Smooth muscle cell (in vitro differentiated cells): ENCODE measurements around the gene LZTR1. TPM values are rescaled to one million over a fixed set of nuclear protein-coding genes. Genes with fewer than 3 reads are reported as not detected.

ENCODE experiments used
- DNase-seq: peaks from one replicate; lab custom pipeline; 2025; ENCODE audit not compliant: unreplicated experiment; lab: John Stamatoyannopoulos, UW
- H2AFZ ChIP-seq: fragments of 200-600 bp; sonication (generic); 2 replicates; pipeline ENCODE4 v1.6.0; 2016; ENCODE audit warnings: antibody characterized with exemption, low read depth, mild to moderate bottlenecking
- H3F3A ChIP-seq: fragments of 200-600 bp; sonication (generic); 2 replicates; pipeline ENCODE4 v1.6.0; 2017; ENCODE audit warnings: antibody characterized with exemption, low read depth
- H3K27ac ChIP-seq: fragments of 200-600 bp; sonication (generic); 2 replicates; pipeline ENCODE4 v1.5.1; 2016; ENCODE audit warnings: low read depth, mild to moderate bottlenecking
- H3K27me3 ChIP-seq: fragments of 200-600 bp; sonication (generic); 2 replicates; pipeline ENCODE4 v1.6.1; 2016; ENCODE audit warnings: low read depth, mild to moderate bottlenecking
- H3K36me3 ChIP-seq: fragments of 200-600 bp; sonication (generic); 2 replicates; pipeline ENCODE4 v1.5.1; 2016; ENCODE audit warnings: low read depth
- H3K4me1 ChIP-seq: fragments of 200-600 bp; sonication (generic); 2 replicates; pipeline ENCODE4 v1.5.1; 2016; ENCODE audit warnings: low read depth
- H3K4me2 ChIP-seq: fragments of 200-600 bp; sonication (generic); 2 replicates; pipeline ENCODE4 v1.6.0; 2016; ENCODE audit warnings: mild to moderate bottlenecking
- H3K4me3 ChIP-seq: fragments of 200-600 bp; sonication (generic); 2 replicates; pipeline ENCODE4 v1.5.1; 2016; ENCODE audit warnings: mild to moderate bottlenecking
- H3K79me2 ChIP-seq: fragments of 200-600 bp; sonication (generic); 2 replicates; pipeline ENCODE4 v1.6.0; 2016; ENCODE audit warnings: low read depth, mild to moderate bottlenecking
- H3K9ac ChIP-seq: fragments of 200-600 bp; sonication (generic); 2 replicates; pipeline ENCODE4 v1.6.0; 2016; ENCODE audit warnings: low read depth
- H3K9me3 ChIP-seq: fragments of 200-600 bp; sonication (generic); replicated peaks from 2 replicates; pipeline ENCODE4 v1.5.1; 2016; ENCODE audit warnings: low read depth
- H4K20me1 ChIP-seq: fragments of 200-600 bp; sonication (generic); 2 replicates; pipeline ENCODE4 v1.6.0; 2016; ENCODE audit warnings: low read depth
- WGBS: methylation state at CpG from one replicate; pipeline ENCODE4 v1.1.7; 2016; ENCODE audit warnings: low lambda C conversion rate; 5-methylcytosine and 5-hydroxymethylcytosine counted together
- polyA plus RNA-seq: library from polyadenylated mRNA; unstranded; fragments of >200 nt; fragmentation: Nextera tagmentation; extraction: Ambion mirVana; gene quantifications from 2 replicates; pipeline ENCODE4 v1.2.1, GENCODE V29; 2016
- total RNA-seq: library from RNA; depleted of rRNA; stranded (reverse); fragments of >200 nt; gene quantifications from 2 replicates; pipeline ENCODE4 v1.2.3, GENCODE V29; 2014
- TF ChIP-seq, protein P1 (sequence below): fragments of 200-600 bp; sonication (generic); IDR thresholded peaks from 2 replicates; pipeline ENCODE4 v1.5.1; 2017; ENCODE audit warnings: borderline replicate concordance, mild to moderate bottlenecking, antibody characterized with exemption; ENCODE audit not compliant: insufficient read depth, poor library complexity, severe bottlenecking

Gene LZTR1
- total and polyA plus RNA-seq, 2 experiments from 2014 or later, result 34.2 to 43.9 TPM

DNA sequence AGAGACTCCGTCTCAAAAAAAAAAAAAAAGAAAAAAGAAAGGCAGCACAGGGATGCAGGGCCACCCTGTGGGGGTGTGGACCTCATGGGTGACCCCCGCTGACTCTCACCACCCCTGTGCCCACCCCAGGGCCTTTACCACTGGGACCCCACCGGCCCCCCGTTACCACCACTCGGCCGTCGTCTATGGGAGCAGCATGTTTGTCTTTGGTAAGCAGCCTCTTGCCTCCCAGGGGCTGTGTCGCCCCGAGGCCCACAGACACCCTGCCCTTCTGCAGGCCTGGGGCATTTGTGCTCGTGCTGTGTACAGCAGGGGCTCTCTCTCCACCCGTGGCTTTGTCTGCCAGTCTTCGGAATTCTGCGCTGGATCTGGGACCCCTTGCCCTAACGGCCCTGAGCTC is 5.3 kb downstream of the LZTR1 start:
- Histone ChIP-seq H3K4me2 (no peak overlapping the region), H3K79me2 (peaks cover 16% of the 10 kb centered on the region), H3K4me3 (no peak overlapping the region), H3K9me3 (no peaks in the 10 kb centered on the region), H3K36me3 (no peaks in the 10 kb centered on the region), H3F3A (no peaks in the 10 kb centered on the region), H3K4me1 (peaks cover 6% of the 10 kb centered on the region), H2AFZ (no peak overlapping the region), H3K27ac (no peak overlapping the region), H4K20me1 (no peaks in the 10 kb centered on the region), H3K9ac (no peak overlapping the region), H3K27me3 (no peaks in the 10 kb centered on the region)
- TF ChIP-seq, protein P1, sequence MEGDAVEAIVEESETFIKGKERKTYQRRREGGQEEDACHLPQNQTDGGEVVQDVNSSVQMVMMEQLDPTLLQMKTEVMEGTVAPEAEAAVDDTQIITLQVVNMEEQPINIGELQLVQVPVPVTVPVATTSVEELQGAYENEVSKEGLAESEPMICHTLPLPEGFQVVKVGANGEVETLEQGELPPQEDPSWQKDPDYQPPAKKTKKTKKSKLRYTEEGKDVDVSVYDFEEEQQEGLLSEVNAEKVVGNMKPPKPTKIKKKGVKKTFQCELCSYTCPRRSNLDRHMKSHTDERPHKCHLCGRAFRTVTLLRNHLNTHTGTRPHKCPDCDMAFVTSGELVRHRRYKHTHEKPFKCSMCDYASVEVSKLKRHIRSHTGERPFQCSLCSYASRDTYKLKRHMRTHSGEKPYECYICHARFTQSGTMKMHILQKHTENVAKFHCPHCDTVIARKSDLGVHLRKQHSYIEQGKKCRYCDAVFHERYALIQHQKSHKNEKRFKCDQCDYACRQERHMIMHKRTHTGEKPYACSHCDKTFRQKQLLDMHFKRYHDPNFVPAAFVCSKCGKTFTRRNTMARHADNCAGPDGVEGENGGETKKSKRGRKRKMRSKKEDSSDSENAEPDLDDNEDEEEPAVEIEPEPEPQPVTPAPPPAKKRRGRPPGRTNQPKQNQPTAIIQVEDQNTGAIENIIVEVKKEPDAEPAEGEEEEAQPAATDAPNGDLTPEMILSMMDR, result no peak
- no peak for DNase-seq
- 98% methylated on average over 13 of the region's 14 CpGs for WGBS

DNA sequence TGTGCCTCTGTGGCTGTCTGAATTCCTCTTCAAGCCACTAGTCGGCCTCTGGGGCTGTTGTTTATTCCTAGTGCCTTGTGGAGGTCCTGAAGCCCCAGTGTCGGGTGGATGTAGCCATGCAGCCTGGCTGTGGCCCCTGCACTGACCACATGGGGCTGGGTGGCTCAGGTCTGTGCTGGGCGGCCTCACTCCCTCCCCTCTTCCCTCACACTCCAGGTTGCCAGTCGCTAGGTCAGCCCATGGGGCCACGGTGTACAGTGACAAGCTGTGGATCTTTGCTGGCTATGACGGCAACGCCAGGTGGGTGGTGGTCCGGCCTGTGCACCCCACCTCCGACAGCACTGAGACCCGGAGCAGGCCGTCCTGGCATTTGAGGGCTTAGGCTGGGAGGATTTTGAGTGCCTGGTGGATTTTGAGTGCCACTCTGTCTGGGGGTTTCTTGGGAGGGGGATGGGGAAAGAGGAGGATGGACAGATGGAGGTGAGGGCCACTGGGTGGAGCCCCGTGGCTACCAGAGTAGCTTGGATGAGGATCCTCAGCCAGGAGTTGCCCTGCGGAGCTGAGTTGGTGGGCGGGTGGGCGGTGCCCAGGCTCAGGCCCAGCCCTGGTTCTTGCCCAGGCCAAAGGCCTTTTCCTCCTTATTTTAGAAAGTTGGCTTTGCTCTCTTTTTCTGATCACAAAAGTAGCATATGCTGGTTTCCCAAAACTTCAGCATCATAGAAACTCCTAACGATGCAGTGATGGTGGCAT is 6.7 kb downstream of the LZTR1 start:
- no peaks in the 10 kb centered on the region for H3K36me3 ChIP-seq
- H3K4me1 ChIP-seq, result no peaks in the 10 kb centered on the region
- no peaks in the 10 kb centered on the region for H3F3A ChIP-seq
- H4K20me1 ChIP-seq, result no peaks in the 10 kb centered on the region
- no peak overlapping the region for H3K4me2 ChIP-seq
- no peak overlapping the region for H3K4me3 ChIP-seq
- H2AFZ ChIP-seq, result no peak overlapping the region
- no peak overlapping the region for H3K27ac ChIP-seq
- no peak overlapping the region for H3K9ac ChIP-seq
- H3K9me3 ChIP-seq, result no peaks in the 10 kb centered on the region
- no peak for DNase-seq
- 95% methylated on average over 16 of the region's 16 CpGs for WGBS
- no peaks in the 10 kb centered on the region for H3K27me3 ChIP-seq
- peaks cover 4% of the 10 kb centered on the region for H3K79me2 ChIP-seq
- TF ChIP-seq, protein P1, result no peak

DNA sequence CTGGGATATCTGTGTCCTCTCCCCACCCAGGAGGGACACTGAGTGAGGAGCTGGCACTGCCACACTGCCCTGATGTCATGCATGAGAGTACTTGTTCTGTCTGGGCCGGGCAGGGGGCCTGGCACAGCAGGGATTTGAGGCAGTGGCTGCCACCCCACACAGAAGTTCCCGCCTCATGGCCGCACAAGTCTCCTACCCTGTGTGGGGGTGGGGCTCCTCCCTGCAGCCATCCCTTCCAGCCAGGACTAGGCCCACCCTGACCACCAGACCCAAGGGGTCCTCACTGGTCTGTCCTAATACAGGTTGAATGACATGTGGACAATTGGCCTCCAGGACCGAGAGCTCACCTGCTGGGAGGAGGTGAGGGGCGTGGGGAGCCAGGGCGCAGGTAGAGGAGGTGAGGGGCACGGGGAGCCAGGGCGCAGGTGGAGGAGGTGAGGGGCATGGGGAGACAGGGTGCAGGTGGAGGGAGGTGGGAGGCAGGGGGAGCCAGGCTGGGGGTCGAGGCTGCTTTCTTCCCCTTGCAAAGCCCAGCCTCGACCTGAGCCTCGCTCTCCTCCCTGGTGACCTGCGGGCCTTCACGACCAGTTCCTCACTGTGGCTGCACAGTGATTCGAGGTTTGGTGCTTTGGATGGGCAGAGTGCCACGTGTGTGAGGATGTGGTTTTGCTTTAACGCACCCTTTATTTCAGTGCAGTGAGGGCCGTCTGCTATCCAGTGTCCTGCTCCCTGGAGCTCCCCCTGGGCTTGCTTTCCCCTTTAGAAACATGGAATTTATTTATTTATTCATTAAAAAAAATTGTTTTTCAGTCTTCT is 7.4 kb downstream of the LZTR1 start:
- Histone ChIP-seq H3F3A (no peaks in the 10 kb centered on the region), H3K9me3 (no peaks in the 10 kb centered on the region), H3K79me2 (no peaks in the 10 kb centered on the region), H2AFZ (no peak overlapping the region), H3K36me3 (no peaks in the 10 kb centered on the region), H3K4me1 (no peaks in the 10 kb centered on the region), H3K4me3 (no peak overlapping the region), H3K4me2 (no peak overlapping the region), H3K9ac (no peak overlapping the region), H4K20me1 (no peaks in the 10 kb centered on the region), H3K27me3 (no peaks in the 10 kb centered on the region), H3K27ac (no peak overlapping the region)
- TF ChIP-seq, protein P1, result no peak
- 78% methylated on average over 17 of the region's 17 CpGs for WGBS
- no peak for DNase-seq
